Stimulated activated naive CD8-positive, alpha-beta T cell treated with anti-CD3 and anti-CD28 coated beads, Interleukin-15, amount 100 ng/mL, for 72 hours (primary cell): ENCODE data around the gene FAM241A.
"Not testable (repeated sequence)": the region's sequence is repeated elsewhere in the genome, so short reads cannot be mapped to it uniquely, and the experiment has no call there.

Source experiments
- ATAC-seq: fragments of 150-1000 bp; cut with Tn5 transposase; 2 replicates; pipeline ENCODE4 v1.10.0; 2021; ENCODE audit warnings: mild to moderate bottlenecking, moderate library complexity
- DNase-seq, 2 donors: peaks; one replicate each; pipeline ENCODE4 v3.0.0; 2021 to 2022
- H3K27ac Mint-ChIP-seq, 2 donors: one replicate each; pipeline ENCODE4 v1.8.0; 2022; ENCODE audit warnings: mild to moderate bottlenecking in 2 of 2, mixed read lengths in 2 of 2, moderate library complexity in 2 of 2
- H3K27me3 Mint-ChIP-seq: one replicate; pipeline ENCODE4 v1.8.0; 2022; ENCODE audit warnings: mixed read lengths
- H3K4me1 Mint-ChIP-seq: one replicate; pipeline ENCODE4 v1.8.0; 2022; ENCODE audit warnings: mild to moderate bottlenecking, mixed read lengths
- H3K4me3 Mint-ChIP-seq, 2 donors: one replicate each; pipeline ENCODE4 v1.8.0; 2022; ENCODE audit warnings: mild to moderate bottlenecking in 2 of 2, mixed read lengths in 2 of 2, moderate library complexity in 1 of 2
- H3K9me3 Mint-ChIP-seq, 2 donors: one replicate each; pipeline ENCODE4 v1.8.0; 2022; ENCODE audit warnings: mixed read lengths in 2 of 2

The FAM241A gene

DNA sequence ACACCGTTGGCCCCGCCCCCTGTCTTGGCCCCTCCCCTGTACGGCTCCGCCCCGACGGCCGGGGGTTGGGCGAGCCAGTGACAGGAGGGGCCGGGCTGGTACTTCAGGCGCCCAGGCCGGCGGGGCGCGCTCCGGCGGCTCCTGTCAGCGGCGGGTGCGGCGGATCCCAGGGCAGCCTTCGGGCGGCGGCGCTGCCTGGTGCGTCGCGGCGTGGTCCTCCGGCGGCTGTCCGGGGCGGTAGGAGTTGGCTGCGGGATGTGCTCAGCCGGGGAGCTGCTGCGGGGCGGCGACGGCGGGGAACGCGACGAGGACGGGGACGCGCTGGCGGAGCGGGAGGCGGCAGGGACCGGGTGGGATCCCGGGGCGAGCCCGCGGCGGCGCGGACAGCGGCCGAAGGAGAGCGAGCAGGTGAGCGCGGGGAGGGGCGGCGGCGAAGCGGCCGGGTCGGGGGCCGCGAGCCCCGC lies at the start of gene FAM241A:
Gene FAM241A (plus strand): TSS at position 129 of the 464 bp plus-strand sequence. CDS start 127 bp downstream, at position 256.
- ATAC-seq (peak; percentile 93), DNase-seq (peak; percentile 90 to 92)
- peak within 1 kb of the TSS; percentile 96 to 97 for H3K27ac Mint-ChIP-seq
- H3K4me3 Mint-ChIP-seq: peak within 1 kb of the TSS; percentile 90 to 91
- H3K9me3 Mint-ChIP-seq: no peaks in the 10 kb centered on the region
- H3K27me3 Mint-ChIP-seq: no peaks in the 10 kb centered on the region
- H3K4me1 Mint-ChIP-seq: peaks cover 56% of the 10 kb centered on the region

DNA sequence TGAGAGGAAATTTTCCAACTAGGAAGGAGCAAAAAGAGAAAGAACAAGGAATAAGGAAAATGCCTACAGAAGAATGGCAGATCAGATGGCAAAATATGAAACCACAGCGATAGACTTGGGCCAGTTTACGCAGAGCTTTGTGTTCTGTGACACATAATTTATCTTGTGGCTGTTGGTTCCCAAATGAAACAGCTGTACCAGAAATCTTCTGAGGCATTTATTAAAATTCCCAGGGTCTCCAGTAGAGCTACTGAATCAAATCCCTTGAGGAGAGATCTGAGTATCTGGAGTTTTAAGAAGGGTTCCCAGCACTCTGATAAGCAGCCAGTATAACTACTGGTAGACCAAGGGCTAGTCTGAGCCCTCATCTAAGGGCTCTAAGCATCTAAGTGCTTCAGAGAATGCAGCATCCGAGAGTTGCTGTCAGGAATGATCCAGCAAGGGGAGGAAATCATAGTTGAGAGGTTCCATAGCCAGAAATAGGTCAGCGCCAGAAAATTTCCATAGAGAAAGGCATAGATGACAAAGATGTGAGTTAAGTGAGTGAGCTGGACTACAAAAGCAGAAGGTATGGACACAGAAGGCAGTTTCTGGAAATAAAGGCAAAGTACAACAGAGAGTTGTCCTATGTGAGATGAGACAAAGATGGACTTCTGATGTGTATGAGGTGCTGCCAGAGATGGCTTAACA lies 46.3 kb upstream of the FAM241A start:
- H3K27ac Mint-ChIP-seq: no peak overlapping the region
- DNase-seq (no peak), ATAC-seq (no peak)
- peaks cover 5% of the 10 kb centered on the region for H3K4me1 Mint-ChIP-seq
- peaks cover 16% of the 10 kb centered on the region for H3K27me3 Mint-ChIP-seq
- no peak overlapping the region for H3K4me3 Mint-ChIP-seq
- H3K9me3 Mint-ChIP-seq: no peaks in the 10 kb centered on the region

- DNase-seq (no peak), ATAC-seq (peak; percentile 72)
These were observed 45.5 kb upstream of the FAM241A start for GRCh38 chr4:112099701-112100297.

GRCh38 chr4:112102875-112103370 lies 42.3 kb upstream of the FAM241A start:
- H3K27ac Mint-ChIP-seq: no peak overlapping the region
- peaks cover 13% of the 10 kb centered on the region for H3K4me1 Mint-ChIP-seq
- H3K9me3 Mint-ChIP-seq: no peaks in the 10 kb centered on the region
- no peak overlapping the region for H3K4me3 Mint-ChIP-seq
- ATAC-seq (no peak), DNase-seq (no peak)
- H3K27me3 Mint-ChIP-seq: peaks cover 15% of the 10 kb centered on the region

More at GRCh38 chr4:112099701-112100297, 45.5 kb upstream of the FAM241A start:
- peaks cover 5% of the 10 kb centered on the region for H3K4me1 Mint-ChIP-seq
- peaks cover 16% of the 10 kb centered on the region for H3K27me3 Mint-ChIP-seq
- no peak overlapping the region for H3K27ac Mint-ChIP-seq
- no peaks in the 10 kb centered on the region for H3K9me3 Mint-ChIP-seq
- H3K4me3 Mint-ChIP-seq: no peak overlapping the region

DNA sequence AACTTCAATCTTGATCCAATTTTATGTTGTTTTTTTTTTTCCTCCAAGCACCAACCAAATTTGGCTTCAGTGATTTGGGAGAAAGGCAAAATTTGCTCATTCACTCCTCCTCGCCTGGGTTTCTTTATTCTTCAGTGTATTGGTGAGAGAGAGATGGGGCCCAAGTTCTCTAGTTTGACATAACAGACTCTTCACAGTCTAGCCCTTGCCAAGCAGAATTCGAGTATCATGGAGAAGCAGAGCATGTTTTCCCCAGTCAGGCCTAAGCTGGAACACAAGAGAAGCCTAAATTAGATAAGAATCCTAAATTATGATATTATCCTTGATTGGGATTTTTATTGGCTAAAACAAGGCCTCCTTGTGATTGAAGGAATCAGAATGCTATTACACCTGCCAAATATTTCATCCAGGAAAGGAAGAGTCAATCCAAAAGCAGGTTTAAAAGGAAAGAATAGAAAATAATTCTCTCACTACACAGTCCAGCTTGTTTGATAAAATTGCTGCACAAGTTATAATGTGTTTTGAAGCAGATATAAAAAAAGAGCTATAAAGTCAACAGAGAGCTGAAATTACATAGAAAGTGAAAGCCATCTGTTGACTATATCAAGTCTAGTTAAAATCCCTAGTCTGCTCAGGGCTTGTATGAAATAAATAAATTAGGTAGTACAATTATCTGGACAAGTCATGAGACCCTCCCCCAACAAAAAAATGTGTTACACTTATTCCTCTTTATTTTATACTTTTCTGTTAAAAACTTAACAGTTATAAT lies 39.9 kb upstream of the FAM241A start:
- H3K27ac Mint-ChIP-seq: no peak overlapping the region
- H3K9me3 Mint-ChIP-seq: no peaks in the 10 kb centered on the region

DNA sequence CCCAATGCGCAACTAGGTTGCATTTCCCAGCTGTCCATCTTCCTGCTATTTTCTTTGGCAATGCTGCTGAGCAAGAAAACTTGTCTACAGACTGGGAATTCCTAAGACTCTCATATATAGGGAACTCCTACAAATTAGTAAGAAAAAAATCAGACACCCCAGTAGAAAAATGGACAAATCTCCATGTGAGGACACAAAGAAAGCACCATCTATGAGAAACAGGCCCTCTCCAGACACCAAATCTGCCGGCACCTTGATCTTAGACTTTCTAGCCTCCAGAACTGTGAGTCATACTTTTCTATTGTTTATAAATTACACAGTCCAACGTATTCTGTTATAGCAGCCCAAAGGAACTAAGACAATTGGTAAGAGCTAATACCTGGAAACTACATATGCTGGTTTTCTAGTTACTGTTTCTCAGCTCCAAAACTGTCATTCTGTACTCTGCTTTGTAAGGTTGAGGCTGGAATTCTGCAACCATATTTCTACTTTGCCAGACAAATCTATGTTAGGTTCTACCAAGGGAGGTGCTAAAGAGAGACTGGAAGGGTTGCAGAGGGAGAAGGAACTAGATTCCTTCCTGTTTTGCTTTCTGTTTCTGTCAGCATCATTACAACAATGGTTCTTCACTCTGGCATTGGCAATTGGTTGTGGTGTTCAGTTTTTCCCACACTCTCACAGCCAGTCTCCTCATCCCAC lies 35.7 kb upstream of the FAM241A start:
- no peak for DNase-seq
- Mint-ChIP-seq H3K9me3 (no peaks in the 10 kb centered on the region), H3K27ac (peak overlapping the region in 1 of 2 donors; percentile 22), H3K4me1 (peaks cover 19% of the 10 kb centered on the region), H3K27me3 (no peaks in the 10 kb centered on the region), H3K4me3 (peak overlapping the region; percentile 60 to 65)
- peak; percentile 55 for ATAC-seq

More for the DNA sequence above, 39.9 kb upstream of the FAM241A start:
- no peak overlapping the region for H3K4me3 Mint-ChIP-seq
- H3K27me3 Mint-ChIP-seq: no peaks in the 10 kb centered on the region
- H3K4me1 Mint-ChIP-seq: peaks cover 19% of the 10 kb centered on the region
- ATAC-seq (no peak), DNase-seq (no peak)

DNA sequence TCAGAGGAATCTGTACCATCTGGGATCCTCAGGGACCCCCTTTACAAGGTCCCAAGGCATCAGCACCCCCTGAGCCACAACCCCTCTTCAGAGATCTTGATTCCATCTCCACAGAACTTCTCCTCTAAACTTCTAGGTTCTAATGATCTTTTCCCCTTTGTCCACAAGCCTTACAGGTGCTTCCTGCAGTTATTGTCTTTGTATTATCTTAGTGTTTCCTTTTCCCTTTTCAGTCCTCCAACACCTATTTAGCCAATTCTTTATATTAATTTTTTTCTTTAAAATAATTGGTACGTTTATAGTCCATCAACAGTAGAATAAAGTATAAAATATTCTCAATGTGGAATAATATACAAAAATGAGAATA lies 35.2 kb upstream of the FAM241A start:
- no peak for DNase-seq
- no peaks in the 10 kb centered on the region for H3K27me3 Mint-ChIP-seq
- peak overlapping the region; percentile 22 to 38 for H3K27ac Mint-ChIP-seq
- peak overlapping the region; percentile 60 to 65 for H3K4me3 Mint-ChIP-seq
- no peak for ATAC-seq
- peaks cover 19% of the 10 kb centered on the region for H3K4me1 Mint-ChIP-seq
- H3K9me3 Mint-ChIP-seq: no peaks in the 10 kb centered on the region

DNA sequence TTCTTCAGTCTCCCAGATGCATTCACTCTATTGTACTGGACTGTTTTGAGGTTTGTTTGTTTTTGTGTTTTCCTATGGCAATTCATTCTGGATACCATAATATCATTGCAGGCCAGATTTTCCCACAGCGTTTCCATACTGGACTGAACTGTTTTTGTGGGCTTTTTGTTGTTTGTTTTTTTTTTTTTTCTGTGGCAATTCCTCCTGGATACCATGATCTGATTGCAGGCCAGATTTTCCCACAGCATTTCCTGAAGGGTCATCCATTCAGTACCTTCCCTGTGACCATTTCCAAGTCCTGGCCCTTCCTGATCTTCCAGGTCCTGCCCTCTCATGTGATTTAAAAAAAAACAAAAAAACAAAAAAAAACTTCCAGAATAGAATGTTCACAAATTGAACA lies 33.9 kb upstream of the FAM241A start:
- Mint-ChIP-seq H3K27ac (no peak overlapping the region), H3K4me3 (no peak overlapping the region), H3K27me3 (no peaks in the 10 kb centered on the region), H3K9me3 (no peaks in the 10 kb centered on the region), H3K4me1 (peaks cover 13% of the 10 kb centered on the region)
- ATAC-seq (no peak), DNase-seq (no peak)

DNA sequence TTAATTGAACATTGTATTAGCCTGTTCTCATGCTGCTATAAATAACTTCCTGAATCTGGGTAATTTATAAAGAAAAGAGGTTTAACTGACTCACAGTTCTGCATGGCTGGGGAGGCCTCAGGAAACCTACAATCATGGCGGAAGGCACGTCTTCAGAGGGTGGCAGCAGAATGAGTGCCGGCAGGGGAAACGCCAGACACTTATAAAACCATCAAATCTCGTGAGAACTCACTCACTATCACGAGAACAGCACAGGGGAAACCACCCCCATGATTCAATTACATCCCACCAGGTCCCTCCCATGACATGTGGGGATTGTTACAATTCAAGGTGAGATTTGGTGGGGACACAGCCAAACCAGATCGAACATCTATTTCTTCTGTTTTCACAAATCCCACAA lies 33.2 kb upstream of the FAM241A start:
- H3K9me3 Mint-ChIP-seq, H3K27me3 Mint-ChIP-seq, DNase-seq, ATAC-seq, H3K4me3 Mint-ChIP-seq, H3K27ac Mint-ChIP-seq: not testable (repeated sequence)
- peaks cover 11% of the 10 kb centered on the region for H3K4me1 Mint-ChIP-seq

- Mint-ChIP-seq H3K9me3 (no peaks in the 10 kb centered on the region), H3K4me3 (no peak overlapping the region), H3K27me3 (no peaks in the 10 kb centered on the region), H3K27ac (no peak overlapping the region), H3K4me1 (peaks cover 11% of the 10 kb centered on the region)
- ATAC-seq (no peak), DNase-seq (no peak)
These were observed 32.6 kb upstream of the FAM241A start for GRCh38 chr4:112112590-112113170.

- Mint-ChIP-seq H3K4me3 (no peak overlapping the region), H3K4me1 (peaks cover 16% of the 10 kb centered on the region), H3K27ac (no peak overlapping the region), H3K27me3 (no peaks in the 10 kb centered on the region), H3K9me3 (no peaks in the 10 kb centered on the region)
- DNase-seq: no peak
- no peak for ATAC-seq
These were observed 31.4 kb upstream of the FAM241A start for GRCh38 chr4:112113864-112114263.

GRCh38 chr4:112114452-112114851 lies 30.8 kb upstream of the FAM241A start:
- Mint-ChIP-seq H3K27me3 (no peaks in the 10 kb centered on the region), H3K4me1 (peaks cover 18% of the 10 kb centered on the region)
- no peak for ATAC-seq

GRCh38 chr4:112118742-112119352 lies 26.4 kb upstream of the FAM241A start:
- Mint-ChIP-seq H3K9me3 (peaks cover 14 to 18% of the 10 kb centered on the region in 2 donors), H3K27me3 (peaks cover 2% of the 10 kb centered on the region), H3K4me3 (peak overlapping the region; percentile 77 to 80), H3K27ac (peak overlapping the region; percentile 99 to 100), H3K4me1 (peaks cover 27% of the 10 kb centered on the region)
- DNase-seq (no peak), ATAC-seq (no peak)

More at GRCh38 chr4:112114452-112114851, 30.8 kb upstream of the FAM241A start:
- no peak for DNase-seq
- Mint-ChIP-seq H3K4me3 (no peak overlapping the region), H3K9me3 (peaks cover 2 to 3% of the 10 kb centered on the region in 2 donors), H3K27ac (no peak overlapping the region)

GRCh38 chr4:112119353-112119783 lies 25.9 kb upstream of the FAM241A start:
- H3K27me3 Mint-ChIP-seq: peaks cover 8% of the 10 kb centered on the region
- peak overlapping the region; percentile 77 to 80 for H3K4me3 Mint-ChIP-seq
- ATAC-seq (peak; percentile 93), DNase-seq (peak; percentile 52 to 53)
- H3K4me1 Mint-ChIP-seq: peaks cover 27% of the 10 kb centered on the region
- H3K9me3 Mint-ChIP-seq: peaks cover 14 to 18% of the 10 kb centered on the region in 2 donors
- peak overlapping the region; percentile 99 to 100 for H3K27ac Mint-ChIP-seq
